Body of pancreas (tissue), 4 donors: ENCODE data around the gene MCRS1. TPM values are rescaled to one million over a fixed set of nuclear protein-coding genes. Genes with fewer than 3 reads are reported as not detected.
"Not testable (repeated sequence)": the region's sequence is repeated elsewhere in the genome, so short reads cannot be mapped to it uniquely, and the experiment has no call there.

ENCODE experiments used
- ATAC-seq: fragments of 150-250 bp; one replicate; pipeline ENCODE4 v1.9.1; 2016
- DNase-seq, 4 donors: peaks; one replicate each; pipeline ENCODE4 v3.0.0-alpha.2; 2019
- H3K27ac ChIP-seq, 4 donors: fragments of 200-600 bp; sonication (generic); 1 replicate in 3 of 4; 2 replicates in 1 of 4; pipeline versions ENCODE4 v1.5.1 to v1.6.1; 2016 to 2019; ENCODE audit warnings: mild to moderate bottlenecking in 1 of 4, mixed read lengths in 1 of 4, moderate library complexity in 1 of 4
- H3K27me3 ChIP-seq, 2 donors: fragments of 200-600 bp; sonication (generic); one replicate each; pipeline ENCODE4 v1.6.0; 2016; ENCODE audit warnings: mild to moderate bottlenecking in 1 of 2
- H3K36me3 ChIP-seq, 2 donors: fragments of 200-600 bp; sonication (generic); replicated peaks in 1 of 2; 2 replicates each; pipeline ENCODE4 v1.5.1; 2016; ENCODE audit warnings: low read depth in 2 of 2; ENCODE audit not compliant: insufficient read depth in 1 of 2
- H3K4me1 ChIP-seq: fragments of 200-600 bp; sonication (generic); one replicate; pipeline ENCODE4 v1.6.0; 2016
- H3K4me3 ChIP-seq, 2 donors: fragments of 200-600 bp; sonication (generic); 1 replicate in 1 of 2; 2 replicates in 1 of 2; pipeline ENCODE4 v1.5.1; 2016 to 2019
- H3K9me3 ChIP-seq, 3 donors: fragments of 200-600 bp; sonication (generic); 1 replicate in 2 of 3; 2 replicates in 1 of 3; pipeline ENCODE4 v1.5.1; 2016
- POLR2A ChIP-seq, 3 donors: fragments of 450-650 bp; IDR thresholded peaks; one replicate each; pipeline ENCODE4 v1.6.1; 2016; ENCODE audit warnings: antibody characterized with exemption in 3 of 3, mild to moderate bottlenecking in 2 of 3
- WGBS, 2 donors: methylation state at CpG; one replicate each; pipeline ENCODE4 v1.1.5; 2017; 5-methylcytosine and 5-hydroxymethylcytosine counted together
- intact Hi-C: fragments of 100-400 bp; cut with DNase I; formaldehyde crosslinking; loops from one replicate; pipeline ENCODE4 v1.15.1; 2023
- total RNA-seq, 2 donors: library from RNA; depleted of rRNA; stranded (reverse); fragments of >200 nt; gene quantifications; one replicate each; pipeline ENCODE4 v1.1.0, GENCODE V29; 2016
- TF ChIP-seq, protein P1 (sequence below), 7 experiments: fragments of 450-650 bp in 4 of 7; fragments of 200-600 bp in 3 of 7; sonication (generic) in 3 of 7; IDR thresholded peaks; one replicate each; pipeline ENCODE4 v1.5.1; 2016 to 2019; ENCODE audit warnings: antibody characterized with exemption in 7 of 7

MCRS1 gene
- total RNA-seq, 2 donors from 2014 or later, result 34.2 to 49.8 TPM

DNA sequence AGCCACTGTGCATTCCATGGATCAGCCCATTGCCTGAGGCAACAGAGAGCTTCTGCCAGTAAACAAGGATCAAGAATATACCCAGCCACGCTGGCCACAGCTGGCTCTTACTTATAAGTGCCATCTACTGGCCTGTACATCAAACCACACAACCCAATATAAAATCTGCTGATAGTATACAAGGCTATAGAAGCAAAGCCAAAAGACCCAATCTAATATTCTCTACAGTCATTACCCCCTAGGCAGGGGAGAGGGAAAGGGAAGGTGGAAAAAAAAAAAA is 41.9 kb upstream of the MCRS1 start:
- H3K36me3 ChIP-seq, result no peaks in the 10 kb centered on the region
- H3K27me3 ChIP-seq, result no peaks in the 10 kb centered on the region
- intact Hi-C loops, result no loop called here
- no peak overlapping the region for H3K27ac ChIP-seq
- ATAC-seq (no peak), DNase-seq (no peak)
- WGBS, 2 donors, result 92% methylated on average over 1 of the region's 1 CpG; no CpG with 5 or more reads in 1 of the 2 donors
- TF ChIP-seq POLR2A (IDR thresholded peaks at IDR 0.05), result no peak
- TF ChIP-seq, protein P1, sequence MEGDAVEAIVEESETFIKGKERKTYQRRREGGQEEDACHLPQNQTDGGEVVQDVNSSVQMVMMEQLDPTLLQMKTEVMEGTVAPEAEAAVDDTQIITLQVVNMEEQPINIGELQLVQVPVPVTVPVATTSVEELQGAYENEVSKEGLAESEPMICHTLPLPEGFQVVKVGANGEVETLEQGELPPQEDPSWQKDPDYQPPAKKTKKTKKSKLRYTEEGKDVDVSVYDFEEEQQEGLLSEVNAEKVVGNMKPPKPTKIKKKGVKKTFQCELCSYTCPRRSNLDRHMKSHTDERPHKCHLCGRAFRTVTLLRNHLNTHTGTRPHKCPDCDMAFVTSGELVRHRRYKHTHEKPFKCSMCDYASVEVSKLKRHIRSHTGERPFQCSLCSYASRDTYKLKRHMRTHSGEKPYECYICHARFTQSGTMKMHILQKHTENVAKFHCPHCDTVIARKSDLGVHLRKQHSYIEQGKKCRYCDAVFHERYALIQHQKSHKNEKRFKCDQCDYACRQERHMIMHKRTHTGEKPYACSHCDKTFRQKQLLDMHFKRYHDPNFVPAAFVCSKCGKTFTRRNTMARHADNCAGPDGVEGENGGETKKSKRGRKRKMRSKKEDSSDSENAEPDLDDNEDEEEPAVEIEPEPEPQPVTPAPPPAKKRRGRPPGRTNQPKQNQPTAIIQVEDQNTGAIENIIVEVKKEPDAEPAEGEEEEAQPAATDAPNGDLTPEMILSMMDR (IDR thresholded peaks at IDR 0.05), result no peak
- H3K9me3 ChIP-seq, result no peaks in the 10 kb centered on the region
- no peak overlapping the region for H3K4me3 ChIP-seq
- no peaks in the 10 kb centered on the region for H3K4me1 ChIP-seq

DNA sequence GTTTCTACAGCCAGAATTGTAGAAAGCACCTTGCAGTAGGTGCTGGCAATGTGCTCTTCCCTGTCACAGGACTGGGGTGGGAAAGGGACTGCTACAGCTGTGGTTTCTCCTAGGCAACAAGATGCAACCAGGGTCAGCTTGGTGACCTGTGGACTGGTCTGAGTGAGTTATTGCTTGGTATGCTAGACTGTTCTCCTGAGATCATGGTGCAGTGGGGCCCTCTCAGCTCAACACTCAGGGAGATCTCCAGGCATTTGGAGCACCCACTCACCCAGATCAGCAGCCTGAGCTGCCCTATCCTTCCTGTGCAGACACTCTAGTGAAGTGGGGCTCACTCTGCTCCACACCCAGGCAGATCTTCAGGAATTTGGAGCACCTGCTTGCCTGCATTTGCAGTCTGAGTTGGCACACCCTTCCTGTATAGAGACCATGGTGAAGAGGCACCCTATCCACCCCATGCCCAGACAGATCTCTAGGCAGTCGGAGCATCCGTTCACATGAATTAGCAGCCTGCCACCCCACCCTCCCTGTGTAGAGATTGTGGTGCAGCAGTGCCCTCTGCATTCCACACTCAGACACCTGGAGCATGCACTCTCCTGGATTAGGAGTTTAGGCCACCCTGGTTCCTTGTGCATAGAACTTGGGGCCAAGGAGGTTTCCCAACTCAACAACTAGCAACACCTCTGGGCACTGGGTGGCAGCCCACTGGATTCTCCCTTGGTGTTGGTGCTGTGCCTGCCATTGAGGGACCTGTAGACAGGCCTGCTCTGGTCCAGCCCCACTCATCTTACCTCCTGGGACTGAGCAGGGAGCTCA is 41.3 kb upstream of the MCRS1 start:
- ATAC-seq, result no peak
- Histone ChIP-seq H3K36me3 (no peaks in the 10 kb centered on the region), H3K9me3 (no peaks in the 10 kb centered on the region), H3K27ac (no peak overlapping the region), H3K4me1 (no peaks in the 10 kb centered on the region), H3K4me3 (no peak overlapping the region), H3K27me3 (no peaks in the 10 kb centered on the region)
- DNase-seq, result no peak
- intact Hi-C loops, result no loop called here
- 97 to 100% methylated on average over 2 of the region's 2 CpGs for WGBS, 2 donors
- TF ChIP-seq POLR2A (IDR thresholded peaks at IDR 0.05), result no peak
- TF ChIP-seq, protein P1 (IDR thresholded peaks at IDR 0.05), result no peak

DNA sequence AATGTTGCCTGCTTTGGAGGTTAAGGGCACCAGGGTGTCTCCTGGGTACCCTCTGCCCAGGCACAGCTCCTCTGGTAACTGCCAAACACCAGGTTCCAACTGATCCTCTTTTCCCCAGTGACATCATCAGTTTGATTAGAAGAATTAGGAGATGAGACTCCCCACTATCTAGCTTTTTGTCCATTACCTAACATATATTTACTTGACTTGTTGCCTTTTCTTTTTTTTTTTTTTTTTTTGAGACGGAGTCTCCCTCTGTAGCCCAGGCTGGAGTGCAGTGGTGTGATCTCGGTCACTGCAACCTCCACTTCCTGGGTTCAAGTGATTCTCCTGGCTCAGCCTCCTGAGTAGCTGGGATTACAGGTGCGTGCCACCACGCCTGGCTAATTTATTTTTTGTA is 37.6 kb upstream of the MCRS1 start, which contains the start of gene FAM186B:
FAM186B (minus strand) TSS at position 101 of the 400 bp plus-strand sequence. CDS start 162 bp downstream, outside the sequence.
- H3K4me3 ChIP-seq, ATAC-seq, H3K27me3 ChIP-seq, H3K9me3 ChIP-seq, intact Hi-C loops, H3K27ac ChIP-seq, H3K36me3 ChIP-seq, H3K4me1 ChIP-seq, DNase-seq: not testable (repeated sequence)
- WGBS, 2 donors, result 89 to 96% methylated on average over 4 of the region's 4 CpGs

DNA sequence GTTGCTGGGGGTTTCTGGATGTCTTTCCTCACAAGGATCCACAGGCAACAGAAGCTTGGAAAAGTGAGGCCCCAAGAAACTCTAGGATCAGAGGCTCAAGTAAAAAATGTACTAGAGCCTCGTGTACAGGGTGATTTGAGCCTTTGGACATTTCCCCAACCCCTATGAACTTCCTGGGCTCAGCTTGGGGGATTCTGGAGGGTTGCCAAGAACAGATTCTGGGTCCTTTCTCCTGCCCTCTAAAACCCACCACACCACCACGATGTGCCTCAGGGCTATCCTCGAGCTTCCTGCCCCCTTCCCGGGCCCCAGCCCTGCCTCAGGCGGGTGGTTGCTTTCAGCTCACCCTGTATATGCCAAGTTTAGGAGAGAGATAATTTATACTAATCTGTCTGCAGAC is 36.9 kb upstream of the MCRS1 start:
- 58 to 66% methylated on average over 3 to 5 of the region's 5 CpGs for WGBS, 2 donors
- no peak overlapping the region for H3K4me3 ChIP-seq
- H3K9me3 ChIP-seq, result no peaks in the 10 kb centered on the region
- H3K36me3 ChIP-seq, result no peaks in the 10 kb centered on the region
- no peaks in the 10 kb centered on the region for H3K27me3 ChIP-seq
- no peak for DNase-seq
- TF ChIP-seq POLR2A (IDR thresholded peaks at IDR 0.05), result no peak
- TF ChIP-seq, protein P1 (IDR thresholded peaks at IDR 0.05), result no peak
- intact Hi-C loops, result no loop called here
- no peak overlapping the region for H3K27ac ChIP-seq
- ATAC-seq, result no peak
- no peaks in the 10 kb centered on the region for H3K4me1 ChIP-seq

DNA sequence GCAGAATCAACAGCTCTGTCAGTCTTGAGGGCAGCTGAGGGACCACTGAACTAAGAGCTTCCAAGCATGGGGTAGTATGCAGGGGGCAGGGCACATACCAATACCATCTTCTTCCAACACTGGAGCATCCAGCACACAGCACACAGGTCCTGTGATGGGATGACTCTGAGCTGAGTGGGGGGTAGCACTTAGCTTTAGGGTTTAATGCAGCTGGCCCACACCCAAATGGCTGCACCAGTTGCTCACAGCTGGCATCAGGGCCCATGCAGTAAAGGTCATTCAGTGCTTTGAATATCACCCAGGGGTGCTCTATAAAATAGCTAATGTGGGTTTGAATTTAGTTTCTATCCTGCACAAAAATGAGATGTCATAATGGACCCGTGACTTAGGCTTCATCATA is 35.8 kb upstream of the MCRS1 start:
- Histone ChIP-seq H3K4me1 (no peaks in the 10 kb centered on the region), H3K27ac (no peak overlapping the region), H3K36me3 (no peaks in the 10 kb centered on the region), H3K4me3 (no peak overlapping the region), H3K9me3 (no peaks in the 10 kb centered on the region), H3K27me3 (no peaks in the 10 kb centered on the region)
- intact Hi-C loops, result no loop called here
- TF ChIP-seq POLR2A (IDR thresholded peaks at IDR 0.05), result no peak
- TF ChIP-seq, protein P1 (IDR thresholded peaks at IDR 0.05), result no peak
- WGBS, 2 donors, result 67 to 81% methylated on average over 1 of the region's 1 CpG
- DNase-seq, result no peak
- no peak for ATAC-seq
